B cell (primary cell): ENCODE results near the gene ELMOD3.
"Not testable (repeated sequence)": the region's sequence is repeated elsewhere in the genome, so short reads cannot be mapped to it uniquely, and the experiment has no call there.

ENCODE experiments used
- EZH2 ChIP-seq: IDR thresholded peaks from 2 replicates; pipeline ENCODE4 v1.6.1; 2012; ENCODE audit warnings: borderline replicate concordance, low read depth, mild to moderate bottlenecking, moderate library complexity, low read length; ENCODE audit not compliant: insufficient read depth, poor library complexity, severe bottlenecking
- TF ChIP-seq, protein P1 (sequence below): fragments of 200-600 bp; IDR thresholded peaks from one replicate; pipeline ENCODE4 v1.8.0; 2022; ENCODE audit warnings: antibody characterized with exemption, mild to moderate bottlenecking

DNA sequence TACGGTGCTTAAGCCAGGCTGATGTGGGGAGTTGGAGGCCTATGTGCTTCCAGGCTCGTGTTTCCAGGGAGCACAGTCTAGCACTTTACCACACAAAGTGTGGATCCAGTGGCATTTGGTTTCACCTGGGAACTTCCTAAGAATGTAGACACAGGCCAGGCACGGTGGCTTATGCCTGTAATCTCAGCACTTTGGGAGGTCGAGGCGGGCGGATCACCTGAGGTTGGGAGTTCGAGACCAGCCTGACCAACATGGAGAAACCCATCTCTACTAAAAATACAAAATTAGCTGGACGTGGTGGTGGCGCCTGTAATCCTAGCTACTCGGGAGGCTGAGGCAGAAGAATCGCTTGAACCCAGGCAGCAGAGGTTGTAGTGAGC is 30.6 kb upstream of the ELMOD3 start:
- TF ChIP-seq, protein P1, sequence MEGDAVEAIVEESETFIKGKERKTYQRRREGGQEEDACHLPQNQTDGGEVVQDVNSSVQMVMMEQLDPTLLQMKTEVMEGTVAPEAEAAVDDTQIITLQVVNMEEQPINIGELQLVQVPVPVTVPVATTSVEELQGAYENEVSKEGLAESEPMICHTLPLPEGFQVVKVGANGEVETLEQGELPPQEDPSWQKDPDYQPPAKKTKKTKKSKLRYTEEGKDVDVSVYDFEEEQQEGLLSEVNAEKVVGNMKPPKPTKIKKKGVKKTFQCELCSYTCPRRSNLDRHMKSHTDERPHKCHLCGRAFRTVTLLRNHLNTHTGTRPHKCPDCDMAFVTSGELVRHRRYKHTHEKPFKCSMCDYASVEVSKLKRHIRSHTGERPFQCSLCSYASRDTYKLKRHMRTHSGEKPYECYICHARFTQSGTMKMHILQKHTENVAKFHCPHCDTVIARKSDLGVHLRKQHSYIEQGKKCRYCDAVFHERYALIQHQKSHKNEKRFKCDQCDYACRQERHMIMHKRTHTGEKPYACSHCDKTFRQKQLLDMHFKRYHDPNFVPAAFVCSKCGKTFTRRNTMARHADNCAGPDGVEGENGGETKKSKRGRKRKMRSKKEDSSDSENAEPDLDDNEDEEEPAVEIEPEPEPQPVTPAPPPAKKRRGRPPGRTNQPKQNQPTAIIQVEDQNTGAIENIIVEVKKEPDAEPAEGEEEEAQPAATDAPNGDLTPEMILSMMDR = not testable (repeated sequence)
- not testable (repeated sequence) for TF ChIP-seq EZH2
